Astrocyte of the spinal cord (primary cell): ENCODE measurements around the gene RCBTB1.

Experiments
- DNase-seq: peaks from one replicate; pipeline ENCODE4 v3.0.0; 2011; ENCODE audit warnings: low read depth, low spot score
- H3K4me3 ChIP-seq: 2 replicates; pipeline ENCODE4 v1.5.1; 2011; ENCODE audit warnings: low read depth, mild to moderate bottlenecking, low read length, moderate library complexity
- in situ Hi-C: cut with HindIII; loops from 2 replicates; pipeline ENCODE4 v1.10.0; 2017; ENCODE audit warnings: low sequenced_read_pairs
- TF ChIP-seq, protein P1 (sequence below): IDR thresholded peaks from 2 replicates; pipeline ENCODE4 v1.5.1; 2012; ENCODE audit warnings: low read depth, mild to moderate bottlenecking, low read length, inconsistent platforms

RCBTB1 gene

DNA sequence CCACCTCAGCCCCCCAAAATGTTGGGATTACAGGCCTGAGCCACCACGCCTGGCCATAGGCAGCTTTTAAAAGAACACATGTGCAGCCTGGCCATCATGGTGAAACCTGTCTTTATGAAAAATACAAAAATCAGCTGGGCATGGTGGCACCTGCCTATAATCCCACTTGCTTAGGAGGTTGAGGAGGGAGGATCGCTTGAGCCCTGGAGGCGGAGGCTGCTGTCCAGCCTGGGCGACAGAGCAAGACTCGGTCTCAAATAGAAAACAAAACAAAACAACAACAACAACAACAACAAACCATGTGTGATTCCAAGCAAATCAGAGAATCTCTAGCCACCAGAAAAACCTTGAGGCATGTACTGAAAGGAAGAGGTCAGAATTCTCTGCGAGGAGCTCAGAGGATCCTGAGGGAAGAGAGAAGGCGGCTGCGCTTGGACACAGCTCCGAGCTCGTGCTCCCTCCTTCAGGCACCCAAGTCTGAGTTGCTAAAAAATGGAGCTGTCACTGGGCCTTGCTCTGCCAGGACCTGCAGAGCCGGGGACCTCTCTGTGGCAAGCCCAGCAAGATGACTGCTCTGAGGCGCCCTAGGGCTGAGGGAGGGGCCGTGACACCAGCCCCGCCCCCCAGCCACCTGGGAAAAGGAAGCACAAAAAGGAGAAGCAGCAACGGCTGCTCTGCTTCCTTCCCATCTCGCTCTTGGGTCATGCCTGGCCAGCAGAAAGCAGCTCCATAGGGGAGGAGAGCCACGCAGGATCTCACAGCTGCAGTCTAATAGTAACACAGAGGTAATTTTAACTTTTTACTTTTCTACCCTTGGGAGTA is 42.7 kb upstream of the RCBTB1 start, which contains the start of gene ARL11:
Gene ARL11, plus strand, starts transcription at position 677 of the 822 bp plus-strand sequence. CDS start 1,941 bp downstream, outside the sequence.
- no peak within 1 kb of the TSS for H3K4me3 ChIP-seq
- DNase-seq: no peak
- in situ Hi-C loops: no loop called here
- TF ChIP-seq, protein P1, sequence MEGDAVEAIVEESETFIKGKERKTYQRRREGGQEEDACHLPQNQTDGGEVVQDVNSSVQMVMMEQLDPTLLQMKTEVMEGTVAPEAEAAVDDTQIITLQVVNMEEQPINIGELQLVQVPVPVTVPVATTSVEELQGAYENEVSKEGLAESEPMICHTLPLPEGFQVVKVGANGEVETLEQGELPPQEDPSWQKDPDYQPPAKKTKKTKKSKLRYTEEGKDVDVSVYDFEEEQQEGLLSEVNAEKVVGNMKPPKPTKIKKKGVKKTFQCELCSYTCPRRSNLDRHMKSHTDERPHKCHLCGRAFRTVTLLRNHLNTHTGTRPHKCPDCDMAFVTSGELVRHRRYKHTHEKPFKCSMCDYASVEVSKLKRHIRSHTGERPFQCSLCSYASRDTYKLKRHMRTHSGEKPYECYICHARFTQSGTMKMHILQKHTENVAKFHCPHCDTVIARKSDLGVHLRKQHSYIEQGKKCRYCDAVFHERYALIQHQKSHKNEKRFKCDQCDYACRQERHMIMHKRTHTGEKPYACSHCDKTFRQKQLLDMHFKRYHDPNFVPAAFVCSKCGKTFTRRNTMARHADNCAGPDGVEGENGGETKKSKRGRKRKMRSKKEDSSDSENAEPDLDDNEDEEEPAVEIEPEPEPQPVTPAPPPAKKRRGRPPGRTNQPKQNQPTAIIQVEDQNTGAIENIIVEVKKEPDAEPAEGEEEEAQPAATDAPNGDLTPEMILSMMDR: no peak

DNA sequence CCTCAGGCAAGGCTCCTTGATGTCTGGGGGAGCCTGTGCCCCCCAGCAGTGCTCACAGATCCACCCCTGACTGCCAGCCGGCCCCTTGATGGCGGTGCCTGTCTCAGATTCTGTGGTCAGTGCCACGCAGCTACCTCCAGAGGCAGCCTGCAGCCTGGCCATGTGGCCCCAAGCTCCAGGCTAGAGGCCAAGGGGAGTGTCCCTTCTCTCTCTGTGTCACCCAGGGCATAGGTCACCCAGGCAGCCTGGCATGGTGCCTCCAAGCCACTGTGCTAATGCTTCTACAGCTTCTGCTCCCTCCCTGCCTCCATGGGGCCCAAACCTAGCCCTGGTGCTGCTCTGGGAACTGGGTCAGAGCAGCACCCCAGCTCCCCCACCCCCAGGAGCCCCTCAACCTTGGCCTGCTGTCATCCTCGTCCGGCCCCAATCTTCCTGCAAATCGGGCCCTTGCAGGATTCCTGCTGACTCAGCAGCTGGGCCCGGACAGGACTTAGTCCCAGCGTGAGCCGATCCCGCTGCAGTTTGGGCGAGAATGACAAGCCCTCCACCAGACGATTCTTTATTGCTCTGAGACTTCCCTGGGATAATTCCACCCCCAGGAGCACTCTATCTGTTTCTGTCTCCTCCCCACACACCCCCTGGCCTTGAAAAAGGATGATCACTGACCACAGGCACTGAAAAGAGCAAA is 40.2 kb upstream of the RCBTB1 start:
- in situ Hi-C loops: no loop called here
- no peak for DNase-seq
- no peak overlapping the region for H3K4me3 ChIP-seq
- TF ChIP-seq, protein P1: no peak

DNA sequence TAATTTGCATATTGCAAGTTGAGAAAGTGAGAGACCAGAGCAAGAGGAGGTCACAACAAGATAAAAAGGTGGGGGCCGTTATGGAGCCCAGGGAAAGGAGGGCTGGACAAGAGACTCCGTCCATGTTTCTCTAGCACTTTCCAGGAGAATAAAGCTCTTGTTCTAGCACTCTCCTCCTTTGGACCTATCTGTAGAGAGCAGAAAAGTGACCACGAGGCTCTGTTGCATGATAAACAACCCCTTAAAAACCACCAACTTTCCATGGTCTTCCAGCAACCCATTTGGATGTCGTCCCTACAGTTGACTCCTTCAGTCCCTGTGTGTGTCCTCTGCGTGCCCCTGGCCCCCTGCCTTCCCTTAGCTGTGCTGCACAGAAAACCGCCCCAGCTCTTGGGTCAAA is 38.9 kb upstream of the RCBTB1 start:
- no peak overlapping the region for H3K4me3 ChIP-seq
- TF ChIP-seq, protein P1: no peak
- in situ Hi-C loops: no loop called here
- DNase-seq: no peak

DNA sequence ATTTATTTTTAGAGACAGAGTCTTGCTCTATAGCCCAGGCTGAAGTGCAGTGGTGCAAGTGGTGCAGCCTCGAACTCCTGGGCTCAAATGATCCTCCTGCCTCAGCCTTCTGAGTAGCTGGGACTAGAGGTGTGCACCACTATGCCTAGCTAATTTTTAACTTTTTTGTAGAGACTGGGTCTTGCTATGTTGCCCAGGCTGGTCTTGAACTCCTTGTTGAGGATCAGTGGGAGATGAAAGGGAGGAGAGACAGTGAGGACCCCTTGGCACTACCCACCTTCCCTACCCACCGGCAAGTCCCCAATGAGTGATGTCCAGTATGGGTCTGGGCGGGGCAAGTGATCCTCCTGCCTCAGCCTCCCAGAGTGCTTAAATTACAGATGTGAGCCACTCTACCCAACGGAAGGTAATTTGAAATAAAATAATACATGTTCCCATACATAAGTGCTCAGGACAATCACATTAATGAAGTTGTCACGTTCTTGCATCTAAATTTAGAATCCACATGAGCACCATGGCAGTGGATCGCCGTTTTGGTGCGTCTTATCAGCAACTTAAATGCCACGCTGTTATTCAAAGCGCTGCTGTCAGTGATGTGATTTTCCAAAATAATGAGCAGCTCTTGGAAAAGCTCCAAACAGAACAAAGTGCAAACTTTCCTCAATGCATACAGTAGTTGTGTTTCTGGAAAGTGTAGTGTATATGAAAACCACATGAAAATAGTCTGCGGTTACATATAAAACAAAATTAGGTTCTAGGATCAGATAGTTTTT is 37.0 kb upstream of the RCBTB1 start:
- TF ChIP-seq, protein P1: no peak
- no peak for DNase-seq
- H3K4me3 ChIP-seq: no peak overlapping the region
- in situ Hi-C loops: no loop called here

DNA sequence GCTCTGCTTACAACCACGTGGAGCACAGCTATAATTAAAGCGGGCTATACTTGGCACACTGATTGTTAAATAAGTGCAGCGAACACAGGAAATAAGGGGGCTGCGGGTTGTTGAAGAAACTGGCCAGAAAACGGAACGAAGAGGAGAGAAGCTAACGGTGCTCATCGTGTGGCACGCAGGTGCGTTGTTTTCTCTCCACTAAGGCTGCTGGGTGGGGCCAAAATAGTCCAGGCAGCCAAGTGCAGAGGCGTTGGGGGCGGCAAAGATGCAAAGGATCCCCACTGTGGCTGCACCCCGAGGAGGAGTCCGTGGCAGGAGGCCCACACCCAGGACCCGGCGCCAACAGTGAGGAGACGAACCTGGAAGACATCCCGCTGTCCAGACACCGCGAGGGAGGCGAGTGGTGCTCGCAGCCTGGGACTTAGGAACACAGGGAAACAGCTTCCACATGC is 34.8 kb upstream of the RCBTB1 start:
- in situ Hi-C loops: no loop called here
- H3K4me3 ChIP-seq: peak overlapping the region; percentile 16

DNA sequence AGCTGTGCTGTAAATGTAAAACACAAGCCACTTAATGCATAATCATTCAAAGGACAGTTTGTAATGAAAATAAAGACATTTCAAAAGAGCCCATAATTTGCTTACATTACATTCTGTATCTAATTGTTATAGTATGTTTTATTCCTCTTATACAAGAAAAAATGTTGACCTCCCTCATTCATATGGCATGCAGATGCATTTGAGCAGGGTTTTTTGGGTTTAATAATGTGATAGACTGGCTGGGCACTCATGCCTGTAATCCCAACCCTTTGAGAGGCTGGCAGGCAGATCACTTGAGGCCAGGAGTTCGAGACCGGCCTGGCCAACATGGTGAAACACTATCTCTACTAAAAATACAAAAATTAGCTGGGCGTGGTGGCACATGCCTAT is 31.3 kb upstream of the RCBTB1 start:
- H3K4me3 ChIP-seq: no peak overlapping the region
- TF ChIP-seq, protein P1: no peak
- DNase-seq: no peak
- in situ Hi-C loops: no loop called here

More for the DNA sequence above, 34.8 kb upstream of the RCBTB1 start:
- TF ChIP-seq, protein P1: no peak
- DNase-seq: no peak
